ENCODE results near the gene COBL.

The COBL gene

DNA sequence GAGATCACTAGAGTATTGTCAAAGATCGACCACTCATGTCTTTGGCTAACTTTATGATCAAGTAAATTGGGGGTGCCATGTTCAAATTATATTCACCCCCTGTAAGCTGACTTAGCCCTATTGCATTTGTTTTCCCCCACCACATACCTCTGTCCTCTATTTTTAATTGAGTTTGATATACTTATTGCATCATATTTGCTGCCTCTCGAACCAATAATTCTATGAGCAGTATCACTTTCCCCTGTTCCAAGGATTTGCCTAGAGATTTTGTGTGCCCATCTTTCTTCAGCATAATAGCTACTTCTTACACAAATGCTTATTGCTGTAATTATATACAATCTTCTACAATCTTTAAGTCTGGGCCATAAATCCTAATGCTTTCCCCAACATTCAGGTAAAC is 245.2 kb downstream of the COBL start:
- DNase-seq: no peak

DNA sequence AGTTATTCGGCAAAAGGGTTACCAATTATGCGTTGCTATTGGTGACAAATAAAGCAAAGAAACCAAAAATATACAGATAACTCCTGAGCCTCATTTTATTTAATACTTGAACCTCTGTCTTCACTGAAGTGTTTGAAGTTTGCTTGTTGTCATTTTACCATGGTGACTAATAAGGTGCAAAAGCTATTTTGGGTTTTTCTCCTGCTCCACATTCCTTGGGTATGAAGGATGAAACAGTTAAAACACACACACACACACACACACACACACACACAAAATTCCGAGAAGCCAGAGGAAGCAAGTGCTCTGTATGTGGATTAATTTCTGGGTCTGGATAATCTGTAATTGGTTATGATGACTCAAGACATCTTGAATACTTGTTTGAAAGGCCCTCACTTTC is 246.5 kb downstream of the COBL start:
- DNase-seq: no peak

GRCh38 chr7:51069411-51070083 is 247.1 kb downstream of the COBL start:
- DNase-seq: no peak

DNA sequence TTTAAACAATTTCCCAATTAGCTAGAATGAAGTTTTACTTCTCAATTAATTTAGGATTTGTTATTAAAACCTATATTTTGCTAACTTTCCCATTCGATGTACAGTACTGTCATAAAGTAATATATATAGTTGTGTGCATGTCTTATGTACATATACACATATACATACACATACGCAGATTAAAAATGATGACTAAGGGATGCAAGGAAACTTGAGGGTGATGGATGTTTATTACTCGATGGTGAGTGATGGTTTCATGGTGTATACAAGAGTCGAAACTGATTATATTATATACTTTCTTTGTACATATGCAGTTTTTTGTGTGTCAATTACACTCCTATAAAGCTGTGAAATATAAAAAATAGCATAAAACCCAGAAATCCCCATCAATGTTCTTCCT is 248.2 kb downstream of the COBL start:
- no peak for DNase-seq

- DNase-seq: peak; percentile 69
These were observed 248.9 kb downstream of the COBL start for GRCh38 chr7:51067757-51068156.

DNA sequence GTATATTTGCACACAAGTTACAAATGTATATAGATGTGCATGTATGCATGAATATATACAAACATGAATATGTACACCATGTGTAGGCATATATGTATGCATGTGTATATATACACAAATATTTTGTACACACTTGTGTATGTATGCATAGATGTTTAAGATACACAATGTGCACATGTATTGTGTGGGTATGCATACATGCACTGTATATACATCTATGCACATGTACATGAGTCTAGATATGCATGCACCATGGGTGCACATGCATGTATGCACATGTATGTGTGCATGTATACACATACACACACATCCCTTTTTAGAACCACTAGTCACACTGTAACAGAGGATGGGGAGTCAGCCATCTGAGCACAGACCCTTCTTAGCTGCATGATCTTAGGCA is 249.4 kb downstream of the COBL start:
- DNase-seq: no peak

GRCh38 chr7:51066405-51066882 is 250.2 kb downstream of the COBL start:
- DNase-seq: peak; percentile 55

- DNase-seq: no peak
These were observed 250.8 kb downstream of the COBL start for GRCh38 chr7:51065766-51066165.

DNA sequence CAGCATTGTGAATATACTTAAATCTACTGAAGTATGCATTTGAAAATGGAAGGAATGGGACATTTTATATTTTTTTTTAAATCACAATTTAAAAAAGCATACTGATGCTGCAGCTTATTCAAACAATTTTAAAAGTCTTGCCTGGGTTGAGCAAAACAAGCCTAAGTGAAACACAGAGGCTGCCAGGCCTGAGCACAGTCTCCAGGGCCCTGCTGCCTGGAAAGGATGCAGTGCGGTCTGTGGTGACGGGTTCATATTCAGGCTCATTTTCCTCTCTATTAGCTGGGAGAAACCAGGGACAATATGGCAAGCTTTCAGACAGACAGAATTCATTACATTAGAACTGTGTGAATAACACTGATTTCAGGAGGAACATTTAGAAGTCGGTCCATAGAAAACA is 251.9 kb downstream of the COBL start:
- no peak for DNase-seq

DNA sequence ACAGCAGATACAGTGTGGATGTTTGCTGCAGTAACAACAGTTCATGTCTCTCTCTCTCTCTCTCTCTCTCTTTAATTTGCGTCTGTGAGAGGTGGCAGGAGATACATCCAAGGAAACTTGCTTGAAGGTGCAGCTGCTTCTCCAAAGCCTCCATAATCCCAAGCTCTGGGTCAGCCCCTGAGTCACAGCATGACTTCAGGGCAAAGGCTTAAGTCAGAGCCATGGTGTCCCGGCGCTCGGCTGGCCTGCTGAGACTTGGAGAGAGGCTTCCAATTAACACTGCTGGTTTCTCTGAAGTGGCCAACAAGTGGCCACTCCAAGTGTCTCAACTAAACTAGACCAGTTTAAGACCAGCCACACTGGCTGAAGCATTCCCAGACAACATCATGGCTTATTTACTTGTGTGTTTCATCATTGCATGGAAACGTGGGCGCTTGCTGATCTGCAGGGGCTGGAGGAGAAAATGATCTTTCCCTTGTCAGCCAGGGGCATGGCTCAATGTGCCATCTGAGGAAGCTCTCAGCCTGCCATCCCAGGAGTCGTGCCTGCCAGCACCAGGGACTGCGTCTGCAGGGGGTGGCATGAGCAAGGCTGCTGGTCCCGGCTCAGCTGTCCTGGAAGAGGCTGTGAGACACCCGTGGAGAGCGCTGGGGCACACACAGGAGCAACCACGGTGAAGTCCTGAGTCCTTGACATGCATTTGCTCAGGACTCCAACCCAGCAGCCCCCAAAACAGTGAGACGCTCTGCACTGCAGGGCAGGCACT is 254.2 kb downstream of the COBL start:
- peak; percentile 56 for DNase-seq

DNA sequence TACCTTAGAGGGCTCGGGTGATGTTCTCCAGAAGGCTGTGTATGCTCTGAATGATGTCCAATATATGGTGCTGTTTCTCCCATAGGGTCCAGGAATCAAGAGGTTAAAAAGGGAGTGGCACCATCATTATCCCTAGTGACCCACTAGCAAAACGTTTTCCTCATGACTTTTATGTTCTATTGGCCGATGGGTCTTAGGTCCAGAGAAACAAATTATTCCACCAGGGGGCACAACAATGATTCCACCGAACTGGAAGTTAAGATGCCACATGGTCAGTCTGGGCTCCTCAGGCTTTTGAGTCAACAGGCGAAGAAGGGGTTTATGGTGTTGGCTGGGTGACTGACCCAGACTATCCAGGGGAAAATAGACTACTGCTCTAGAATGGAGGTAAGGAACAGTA is 256.1 kb downstream of the COBL start:
- DNase-seq: peak; percentile 19

- DNase-seq: no peak
These were observed 257.0 kb downstream of the COBL start for GRCh38 chr7:51059504-51060142.

GRCh38 chr7:51058764-51059163 is 257.8 kb downstream of the COBL start:
- DNase-seq: no peak

GRCh38 chr7:51055039-51055840 is 261.4 kb downstream of the COBL start:
- no peak for DNase-seq

DNA sequence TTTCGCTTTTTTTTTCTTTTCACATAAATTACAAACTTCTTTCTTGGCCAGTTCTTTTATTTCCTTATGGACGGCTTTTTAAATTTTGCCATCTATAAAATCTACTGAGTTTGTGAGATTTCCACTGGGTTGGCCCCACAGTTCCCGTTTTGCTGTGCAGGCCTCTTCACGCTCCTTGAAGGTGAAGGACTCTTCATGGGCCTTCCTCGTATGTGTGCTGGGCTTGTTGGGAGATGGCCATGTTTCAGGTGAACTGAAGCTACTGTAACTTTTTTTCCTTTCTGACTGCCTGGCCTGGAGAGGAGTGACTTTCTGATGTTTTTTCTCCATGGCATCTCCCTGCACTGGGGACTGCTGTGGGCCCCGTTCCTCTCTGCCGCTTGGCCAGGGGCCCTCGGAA is 262.4 kb downstream of the COBL start:
- DNase-seq: peak; percentile 23

DNA sequence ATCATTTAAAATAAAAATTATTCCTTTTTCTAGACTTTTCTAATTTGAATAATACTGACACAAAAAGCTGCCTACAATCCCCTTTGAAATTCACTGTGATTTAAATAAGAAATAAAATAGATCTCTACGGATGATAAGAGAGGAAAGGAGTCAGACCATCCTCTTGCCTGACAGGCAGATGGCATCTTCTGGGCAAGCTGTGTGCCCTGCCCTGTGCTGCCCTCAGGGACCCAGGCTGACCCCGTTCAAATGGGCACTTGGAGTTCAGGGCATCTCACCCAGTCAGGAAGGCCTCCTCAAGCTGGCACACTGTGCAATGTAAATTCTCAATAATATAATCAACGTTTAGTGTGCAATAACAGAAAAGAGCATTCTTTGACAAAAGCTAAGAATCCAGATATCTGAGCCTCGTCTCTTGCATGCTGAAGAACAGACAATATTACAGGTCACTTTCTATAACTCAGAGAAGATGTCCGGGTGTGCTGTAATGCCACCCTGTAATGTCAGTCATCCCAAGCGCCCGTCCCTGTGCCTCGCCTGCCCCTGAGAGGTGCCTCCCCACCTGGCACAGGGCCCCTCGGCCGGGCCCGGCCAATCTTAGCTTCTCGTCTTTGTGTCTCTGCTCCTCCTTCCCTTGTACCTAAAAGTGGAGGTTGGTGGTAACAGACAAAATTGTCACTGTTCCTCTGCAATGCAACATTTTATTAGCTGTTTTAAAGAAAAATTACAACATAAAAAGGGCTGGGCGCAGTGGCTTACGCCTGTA is 263.3 kb downstream of the COBL start:
- DNase-seq: no peak

- no peak for DNase-seq
These were observed 270.1 kb downstream of the COBL start for GRCh38 chr7:51046482-51046881.

- DNase-seq: no peak
These were observed 270.5 kb downstream of the COBL start for GRCh38 chr7:51046103-51046466.

DNA sequence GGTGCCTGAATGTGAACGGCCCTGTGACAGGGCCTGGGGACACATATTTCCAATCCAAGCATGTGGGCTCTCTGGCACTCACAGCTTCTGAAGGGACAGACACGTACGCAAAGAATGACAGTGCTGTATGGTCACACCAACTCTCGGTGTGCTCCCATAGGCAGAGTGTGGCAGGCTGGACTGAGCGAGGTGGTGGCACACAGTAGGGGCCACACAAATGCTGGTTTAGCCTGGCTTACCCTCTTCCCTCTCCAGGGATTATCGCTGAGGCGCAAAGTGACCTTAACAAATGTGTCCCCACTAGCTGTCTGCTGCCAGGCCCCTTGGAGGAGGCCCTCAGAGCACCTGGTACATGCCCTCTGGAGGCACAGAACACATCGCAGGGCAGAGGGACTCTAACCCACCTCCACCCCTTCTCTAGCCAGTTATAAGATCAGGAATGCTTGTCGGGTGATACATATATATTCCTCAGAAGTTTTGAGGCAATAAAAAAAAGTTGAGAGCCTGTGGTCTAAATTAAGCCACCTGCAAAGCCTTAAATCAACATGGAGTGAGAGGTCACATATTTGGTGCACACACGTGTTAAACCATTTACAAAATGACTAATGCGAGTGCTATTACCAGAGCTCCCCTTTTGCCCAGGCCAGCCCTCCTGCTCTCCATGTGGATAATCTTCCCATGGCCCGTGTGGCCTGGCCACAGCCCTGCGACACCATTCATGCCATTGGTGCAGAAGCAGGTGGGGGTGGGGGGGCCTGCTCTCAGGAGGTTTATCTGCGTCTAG is 271.1 kb downstream of the COBL start:
- peak; percentile 47 for DNase-seq

DNA sequence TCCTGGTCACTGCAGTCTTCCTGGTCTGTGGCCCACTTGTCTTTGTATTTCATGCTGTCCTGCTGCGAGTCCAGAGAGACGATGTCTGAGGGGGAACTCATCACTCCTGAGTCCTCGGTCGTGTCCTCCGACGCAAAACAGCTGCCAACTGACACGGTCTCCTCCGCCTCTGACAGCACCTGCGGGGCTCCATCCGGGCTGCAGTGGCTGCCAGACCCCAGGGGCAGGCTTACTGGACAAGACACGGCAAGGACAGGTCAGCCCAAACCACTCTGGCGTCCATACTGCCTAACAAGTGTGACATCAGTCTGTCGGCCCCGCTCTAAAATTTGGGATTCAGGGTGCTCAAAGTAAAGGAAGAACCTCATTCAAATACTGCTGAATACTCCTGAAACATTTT is 273.1 kb downstream of the COBL start:
- DNase-seq: no peak

- no peak for DNase-seq
These were observed 275.8 kb downstream of the COBL start for GRCh38 chr7:51040787-51041186.

GRCh38 chr7:51038573-51038972 is 278.0 kb downstream of the COBL start:
- DNase-seq: no peak
